NB4 (cell line): ENCODE measurements around the gene LRRC8B.

Experiments
- CTCF ChIP-seq: IDR thresholded peaks from one replicate; pipeline ENCODE4 v1.5.1; 2012; ENCODE audit warnings: low read depth, low read length
- MAX ChIP-seq: IDR thresholded peaks from 2 replicates; pipeline ENCODE4 v1.6.1; 2011; ENCODE audit warnings: low read depth, low read length
- MYC ChIP-seq: IDR thresholded peaks from 2 replicates; pipeline ENCODE4 v1.6.1; 2011; ENCODE audit warnings: low read depth, low read length
- POLR2A ChIP-seq: IDR thresholded peaks from 2 replicates; pipeline ENCODE4 v1.6.1; 2011; ENCODE audit warnings: mild to moderate bottlenecking; ENCODE audit not compliant: insufficient read length; ENCODE audit errors: extremely low read depth

GRCh38 chr1:89536555-89537341 lies 12.1 kb downstream of the LRRC8B start:
- TF ChIP-seq CTCF (no peak), POLR2A (no peak), MAX (no peak), MYC (no peak)
